ENCODE data around the gene CERS6. TPM values are rescaled to one million over a fixed set of nuclear protein-coding genes. Genes with fewer than 3 reads are reported as not detected.

CERS6 gene
- polyA plus RNA-seq, 4 donors: 41.8 to 50.6 (median 47.4) TPM

DNA sequence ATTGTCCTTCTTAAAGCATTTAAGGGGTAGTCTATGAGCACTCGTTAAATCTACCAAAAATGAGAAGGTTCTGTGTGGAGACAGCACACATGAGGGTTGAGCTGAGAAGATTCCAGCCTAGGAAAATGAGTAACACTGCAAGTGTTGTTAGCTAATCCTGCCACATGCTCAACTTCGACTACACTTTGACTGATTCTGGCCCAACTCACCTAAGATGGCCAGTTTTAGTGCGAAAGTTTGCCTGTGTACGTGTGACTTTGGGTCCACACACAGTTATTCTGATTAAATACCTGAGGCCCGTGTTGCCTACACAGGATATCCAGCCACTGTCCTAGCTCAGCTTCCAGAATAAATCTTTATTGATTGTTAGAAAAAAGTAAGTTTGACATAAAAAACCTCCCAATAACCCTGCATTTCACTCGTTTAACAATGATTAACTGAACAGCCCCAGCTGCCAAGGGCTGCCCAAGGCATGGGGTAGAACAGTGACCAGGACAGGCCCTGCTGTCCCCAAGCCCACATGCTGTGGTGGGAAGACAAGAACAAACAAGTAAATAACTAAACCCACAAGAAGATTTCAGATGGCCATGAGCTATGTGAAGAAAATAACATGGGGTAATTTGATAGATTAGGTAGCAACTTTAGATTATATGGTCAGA is 14.7 kb upstream of the CERS6 start:
- DNase-seq (ENCODE audit: low read depth in 4 of 4, low spot score in 2 of 4): no peak

DNA sequence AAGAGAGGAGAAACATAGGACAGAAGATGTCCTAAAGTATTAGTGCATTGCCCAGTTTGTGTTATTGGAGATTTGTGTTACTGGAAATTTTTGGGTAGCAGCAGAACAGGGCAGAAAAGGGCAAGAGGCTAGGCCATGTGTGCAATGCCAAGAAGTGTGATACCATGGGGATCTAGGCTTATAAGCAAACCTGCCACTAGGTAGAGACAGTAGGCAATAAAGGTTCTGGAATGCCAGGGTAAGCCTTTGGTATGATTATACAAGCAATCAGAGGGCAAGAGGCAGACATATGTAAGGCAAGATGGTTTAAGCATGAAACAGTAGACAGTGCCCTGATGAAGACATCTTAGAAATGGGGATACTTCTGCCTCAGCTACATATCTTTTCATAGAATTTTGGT is 12.3 kb upstream of the CERS6 start:
- no peak for DNase-seq (ENCODE audit: low read depth in 4 of 4, low spot score in 2 of 4)

DNA sequence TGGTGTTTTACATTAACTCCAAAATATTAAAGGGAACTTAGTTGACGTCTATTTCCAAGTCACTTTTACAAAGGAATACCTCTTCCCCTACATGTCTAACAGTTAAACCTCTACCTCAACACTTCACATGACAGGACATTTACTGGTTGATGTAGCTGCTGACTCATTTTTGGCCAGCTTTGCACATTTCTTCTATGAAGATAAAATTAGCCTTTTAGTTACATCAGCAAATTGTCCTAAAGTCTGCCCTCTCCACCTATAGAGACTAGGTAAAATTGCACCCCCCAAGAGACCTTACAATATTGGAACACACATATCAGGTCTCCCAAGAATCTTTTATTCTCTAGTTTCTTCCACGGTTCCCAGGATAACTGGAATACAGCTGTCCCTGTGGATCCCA is 10.1 kb upstream of the CERS6 start:
- no peak for DNase-seq (ENCODE audit: low read depth in 4 of 4, low spot score in 2 of 4)

DNA sequence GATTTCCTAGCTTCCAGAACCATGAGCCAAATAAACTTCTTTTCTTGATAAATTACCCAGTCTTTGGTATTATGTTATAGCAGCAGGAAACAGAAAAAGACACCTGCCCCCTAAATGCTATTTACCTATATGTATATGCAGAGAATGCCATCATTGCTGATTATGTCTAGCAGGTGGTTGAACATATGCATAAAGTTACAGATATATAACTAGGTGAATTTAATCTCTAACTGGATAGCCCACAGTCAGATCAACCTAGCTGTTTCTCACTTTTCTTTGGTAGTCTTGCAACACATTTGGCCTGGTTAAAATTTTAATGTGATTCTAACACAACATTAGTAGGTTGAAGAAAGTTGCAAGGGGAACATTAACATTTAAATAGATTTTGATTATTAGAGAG is 7.1 kb upstream of the CERS6 start:
- DNase-seq (ENCODE audit: low read depth in 4 of 4, low spot score in 2 of 4): no peak

DNA sequence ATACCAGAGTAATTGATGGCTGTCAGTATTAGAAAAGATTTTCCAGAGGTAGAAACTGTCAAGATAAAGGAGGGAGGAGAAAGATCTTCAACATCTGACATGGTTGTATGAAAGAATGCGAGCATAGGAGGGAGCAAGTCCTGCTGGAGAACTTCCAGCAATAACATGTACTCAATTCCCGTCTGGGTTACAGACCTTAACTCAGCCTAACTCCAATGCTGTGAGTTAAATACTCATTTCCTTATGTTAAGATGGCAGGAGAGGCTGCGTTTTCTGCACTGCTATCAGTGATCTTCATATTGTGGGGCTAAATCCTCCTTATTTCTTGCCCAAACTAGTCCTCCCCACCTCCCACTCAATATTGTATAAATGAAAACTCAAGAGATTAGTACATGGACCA is 6.7 kb upstream of the CERS6 start:
- no peak for DNase-seq (ENCODE audit: low read depth in 4 of 4, low spot score in 2 of 4)

DNA sequence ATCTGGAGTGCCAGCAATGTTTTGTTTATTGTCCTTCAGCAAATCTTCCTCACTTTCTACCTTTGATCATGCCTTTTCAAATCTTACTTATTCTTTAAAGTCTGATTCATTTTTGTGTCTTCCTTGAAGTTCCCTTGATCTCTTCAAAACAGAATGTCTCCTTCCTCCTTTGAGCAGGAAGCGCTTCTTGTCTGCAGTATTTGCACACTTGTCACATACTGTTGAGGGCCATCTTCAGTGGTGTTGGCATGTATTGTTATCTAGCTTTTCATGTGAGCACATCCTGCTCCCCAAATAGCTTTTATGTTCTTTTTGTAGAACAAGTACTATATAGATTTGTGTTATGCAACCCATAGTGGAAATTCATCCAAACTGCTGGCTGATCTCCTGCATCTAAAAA is 5.9 kb upstream of the CERS6 start:
- DNase-seq (ENCODE audit: low read depth in 4 of 4, low spot score in 2 of 4): no peak

DNA sequence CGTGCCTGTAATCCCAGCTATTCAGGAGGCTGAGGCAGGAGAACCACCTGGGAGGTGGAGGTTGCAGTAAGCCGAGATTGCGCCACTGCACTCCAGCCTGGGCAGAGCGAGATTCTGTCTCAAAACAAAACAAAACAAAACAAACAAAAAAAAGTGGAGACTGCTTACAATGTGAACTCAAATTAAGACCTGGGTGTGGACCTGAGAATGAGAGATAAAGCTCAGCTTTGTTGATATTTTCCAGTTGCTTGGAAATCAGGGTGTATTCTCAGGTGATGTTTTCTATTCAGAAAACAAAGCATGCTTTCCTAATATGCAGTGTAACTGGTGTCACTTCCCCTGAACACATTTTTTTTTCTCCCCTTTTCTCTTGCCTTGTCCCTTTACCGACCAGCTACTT is 5.3 kb upstream of the CERS6 start:
- DNase-seq (ENCODE audit: low read depth in 4 of 4, low spot score in 2 of 4): no peak

DNA sequence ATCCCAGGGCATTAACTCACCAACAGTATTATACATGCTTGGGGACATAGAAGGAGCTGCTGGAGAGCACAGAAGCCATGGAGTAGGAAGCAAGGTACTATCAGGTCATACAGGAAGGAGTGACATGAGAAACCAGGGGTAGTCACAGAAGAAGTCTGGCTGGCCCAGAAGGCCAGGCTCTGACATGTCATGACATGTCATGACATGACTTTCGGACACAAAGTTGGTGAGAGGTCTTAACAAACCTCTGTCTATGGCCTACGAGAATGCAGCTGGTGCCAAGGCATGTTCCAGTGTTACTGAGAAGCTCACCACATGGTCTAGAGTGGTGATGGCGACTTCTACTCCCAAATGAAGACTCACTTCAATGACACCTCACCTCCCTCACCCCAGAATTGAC is 3.3 kb upstream of the CERS6 start:
- DNase-seq (ENCODE audit: low read depth in 4 of 4, low spot score in 2 of 4): no peak

DNA sequence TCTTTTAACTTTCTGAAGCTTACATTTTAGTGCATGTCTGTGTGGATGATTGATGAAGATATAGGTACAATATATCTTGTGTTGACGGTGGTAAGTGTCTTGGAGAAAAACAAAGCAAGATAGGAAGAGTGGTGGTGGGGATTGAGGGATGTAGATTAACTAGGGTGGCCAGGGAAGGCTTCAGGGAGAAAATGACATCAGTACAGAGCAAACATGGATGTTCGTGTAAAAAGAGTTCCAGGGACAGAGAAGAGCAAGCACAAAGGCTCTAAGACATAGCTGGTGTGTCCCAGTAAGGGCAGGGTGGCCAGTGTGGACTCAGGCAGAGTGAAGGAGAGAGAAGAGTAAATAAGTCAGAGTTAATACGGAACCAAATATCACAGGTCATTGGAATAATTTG is 2.7 kb upstream of the CERS6 start:
- no peak for DNase-seq (ENCODE audit: low read depth in 4 of 4, low spot score in 2 of 4)

DNA sequence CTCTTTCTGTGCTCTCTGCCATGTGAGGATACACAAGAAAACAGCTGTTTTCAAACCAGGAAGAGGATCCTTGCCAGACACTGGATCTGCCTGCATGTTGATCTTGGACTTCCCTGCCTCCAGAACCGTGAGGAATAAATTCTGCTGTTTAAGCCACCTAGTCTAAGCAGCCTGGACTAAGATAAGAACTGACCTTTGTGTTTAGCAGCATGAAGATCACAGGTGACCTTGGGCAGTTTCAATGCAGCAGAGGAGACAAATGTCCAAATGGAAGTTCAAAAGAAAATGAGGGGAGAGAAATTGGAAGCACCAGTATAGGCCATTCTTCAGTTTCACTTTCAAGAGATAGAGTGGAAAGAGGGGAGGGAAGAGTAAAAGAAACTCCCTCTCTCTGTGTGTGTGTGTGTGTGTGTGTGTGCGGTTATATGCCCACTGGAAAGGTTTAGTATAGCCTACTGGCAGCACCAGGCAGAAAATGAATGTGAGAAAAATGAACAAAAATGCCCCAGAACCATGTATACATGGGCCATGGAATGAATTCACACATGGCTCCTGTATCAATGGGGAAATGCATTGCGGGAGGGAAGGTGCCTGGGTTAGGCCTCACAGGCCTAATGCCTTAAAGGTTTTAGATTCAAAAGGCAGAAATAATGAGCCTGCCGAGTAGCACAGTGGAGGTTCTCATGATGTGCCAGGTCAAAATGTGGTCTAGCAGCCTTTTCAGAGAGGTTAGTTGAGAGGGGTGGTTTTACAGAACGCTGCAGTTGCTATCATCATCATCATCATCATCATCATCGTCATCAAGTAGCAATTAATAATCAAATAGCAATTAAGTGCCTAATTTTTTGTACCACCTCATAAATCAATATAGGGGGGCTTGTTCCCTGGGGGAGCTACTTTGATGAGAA is 1.1 kb upstream of the CERS6 start:
- no peak for DNase-seq (ENCODE audit: low read depth in 4 of 4, low spot score in 2 of 4)

DNA sequence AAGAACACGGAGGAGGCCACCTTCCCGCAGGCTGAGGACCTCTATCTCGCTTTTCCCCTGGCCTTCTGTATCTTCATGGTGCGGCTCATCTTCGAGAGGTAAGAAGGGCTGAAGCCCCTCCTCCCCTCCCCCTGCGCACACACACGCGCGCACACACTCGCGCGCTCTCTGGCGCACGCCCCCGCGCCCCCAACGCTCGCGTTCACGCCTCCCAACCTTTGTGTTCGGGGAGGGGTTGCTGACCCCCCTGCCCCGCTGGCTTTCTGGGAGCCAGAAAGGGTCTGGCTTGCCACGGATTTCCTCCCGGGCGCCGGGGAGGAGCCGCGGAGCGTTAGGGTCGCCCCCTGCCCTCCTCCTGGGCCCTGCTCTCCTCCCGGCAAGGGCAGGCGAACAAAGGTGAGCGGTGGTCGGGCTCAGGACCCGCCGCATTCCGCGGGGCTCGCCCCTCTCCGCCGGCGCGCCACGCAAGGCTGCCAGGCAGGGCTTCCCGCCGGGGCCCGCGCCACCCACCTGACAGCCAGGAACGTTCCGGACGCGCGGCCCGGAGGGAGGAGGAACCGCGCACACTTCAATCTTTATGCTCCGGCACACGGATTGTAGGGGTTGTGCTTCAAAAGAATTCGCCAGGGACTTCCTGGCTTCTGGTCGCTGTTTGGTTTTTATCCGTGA is 583 bp downstream of the CERS6 start:
- DNase-seq (ENCODE audit: low read depth in 4 of 4, low spot score in 2 of 4): peak in 3 of 4 donors; percentile 37 to 47 (median 41)

DNA sequence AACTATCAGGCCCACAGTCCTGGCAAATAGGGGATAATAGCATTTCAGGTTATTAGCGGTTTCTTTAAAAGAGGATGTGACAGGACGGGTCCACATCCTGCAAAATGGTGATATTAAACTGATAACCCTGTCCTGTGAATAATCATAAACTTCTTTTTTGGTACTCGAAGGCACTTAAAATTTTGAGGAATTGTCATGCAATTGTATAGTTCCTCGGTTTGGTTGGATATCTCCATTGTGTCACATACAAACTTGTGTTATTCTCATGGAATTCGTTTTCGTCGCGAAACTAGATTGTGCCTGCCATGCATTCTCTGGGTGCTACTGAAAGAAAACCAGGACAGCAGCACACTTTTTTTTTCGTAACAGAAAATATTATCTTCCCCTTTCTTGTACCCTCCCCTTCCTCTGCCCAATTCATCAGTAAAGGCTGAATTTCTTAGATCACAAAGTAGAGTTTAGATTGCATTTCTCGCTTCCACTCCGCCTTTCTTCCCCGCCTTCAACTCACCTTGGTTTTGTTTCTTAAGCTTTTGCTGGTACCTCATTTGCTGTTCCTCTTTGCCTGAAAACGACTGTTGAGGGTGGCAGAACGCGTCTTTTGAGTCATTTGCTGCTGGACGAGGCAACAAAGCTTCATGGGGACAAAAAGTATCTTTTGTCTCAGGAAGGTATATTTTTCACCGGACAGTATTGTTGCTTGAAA is 1.3 kb downstream of the CERS6 start:
- DNase-seq (ENCODE audit: low read depth in 4 of 4, low spot score in 2 of 4): peak in 1 of 4 donors; percentile 52

DNA sequence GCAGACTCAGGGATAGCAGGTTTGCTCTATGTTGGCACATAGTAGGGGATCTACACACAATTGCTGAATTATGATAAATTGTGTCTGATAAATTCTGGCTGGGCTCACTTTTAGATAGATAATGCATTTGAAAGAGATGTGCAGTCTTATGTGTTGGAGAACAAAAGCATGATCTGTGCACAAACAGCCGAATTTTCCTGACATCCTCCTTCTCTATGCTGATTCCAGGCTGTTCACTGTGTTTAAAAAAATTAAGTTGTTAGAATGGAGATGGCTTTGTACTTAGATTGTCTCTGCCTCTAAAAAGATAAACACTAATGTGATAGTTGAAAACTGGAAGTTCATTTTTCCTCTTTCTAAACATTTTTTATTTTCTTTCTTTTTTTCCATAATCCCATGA is 2.1 kb downstream of the CERS6 start:
- DNase-seq (ENCODE audit: low read depth in 4 of 4, low spot score in 2 of 4): no peak

DNA sequence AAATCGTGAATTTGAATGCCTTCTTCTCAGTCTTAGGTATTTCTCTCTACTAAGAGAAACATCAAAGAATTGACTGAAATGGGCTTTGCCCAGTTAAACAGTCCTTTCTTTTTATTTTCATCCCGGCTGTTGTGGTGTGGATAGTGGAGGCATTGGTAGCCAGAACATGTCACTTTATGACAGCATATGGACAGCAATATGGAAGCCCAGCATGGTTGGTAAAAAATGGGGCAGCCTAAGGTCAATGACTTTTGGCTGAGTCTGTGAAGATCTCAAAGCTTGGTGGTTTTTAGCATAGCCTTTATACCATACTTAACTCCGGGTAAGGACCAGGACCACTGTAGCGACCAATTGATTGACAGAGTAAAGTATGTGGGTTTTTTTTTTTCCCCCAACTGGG is 3.2 kb downstream of the CERS6 start:
- DNase-seq (ENCODE audit: low read depth in 4 of 4, low spot score in 2 of 4): no peak

DNA sequence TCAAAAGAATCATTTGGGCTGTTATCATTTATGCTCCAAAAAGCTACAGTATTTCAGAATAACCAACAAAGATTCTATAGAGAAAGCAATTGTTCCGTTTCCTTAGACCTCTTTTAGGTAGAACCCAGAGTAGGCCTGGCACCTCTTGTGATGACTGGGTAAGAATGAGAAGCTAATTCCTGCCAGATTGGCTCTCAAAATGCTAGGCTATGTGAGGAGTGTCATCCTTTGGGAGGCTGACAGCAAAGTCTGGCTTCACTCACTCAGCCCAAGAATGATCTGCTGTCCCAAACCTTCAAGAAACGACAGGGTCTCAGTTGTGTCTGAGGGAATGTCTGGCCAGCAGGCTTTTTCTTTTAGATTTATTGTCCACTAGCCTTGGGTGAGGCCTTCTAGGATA is 4.5 kb downstream of the CERS6 start:
- DNase-seq (ENCODE audit: low read depth in 4 of 4, low spot score in 2 of 4): no peak

DNA sequence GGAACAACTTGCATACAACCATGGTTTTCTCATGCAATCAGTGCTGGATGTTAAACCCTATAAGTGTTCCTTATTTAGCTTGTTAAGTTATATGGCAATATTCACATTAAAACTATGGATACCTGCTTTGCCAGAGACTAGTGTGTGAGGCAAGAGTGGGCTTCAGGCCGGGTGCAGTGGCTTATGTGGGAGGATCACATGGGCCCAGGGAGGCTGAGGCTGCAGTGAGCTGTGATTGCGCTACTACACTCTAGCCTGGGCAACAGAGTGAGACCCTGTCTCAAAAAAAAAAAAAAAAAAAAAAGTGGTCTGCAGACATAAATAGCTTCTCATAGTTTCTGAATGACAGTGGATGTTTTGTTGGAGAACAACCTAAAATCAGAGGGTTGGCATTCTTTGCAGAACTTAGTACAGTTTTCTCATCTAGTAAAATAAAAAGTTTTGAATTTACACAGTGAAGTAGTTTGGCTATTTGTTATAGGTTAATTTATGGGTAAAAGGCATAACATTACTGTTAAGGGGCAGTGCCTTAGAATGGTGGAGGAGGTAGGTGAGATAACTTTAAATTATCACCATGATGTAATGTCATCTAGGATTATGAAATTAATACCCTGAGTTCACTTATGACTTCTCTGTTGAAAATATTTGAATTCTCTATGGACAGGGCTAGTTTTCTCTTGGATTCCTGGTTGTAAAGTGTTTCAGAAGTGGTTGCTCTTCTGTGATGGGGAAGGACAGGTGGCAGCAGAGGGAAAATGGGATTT is 5.3 kb downstream of the CERS6 start:
- no peak for DNase-seq (ENCODE audit: low read depth in 4 of 4, low spot score in 2 of 4)

DNA sequence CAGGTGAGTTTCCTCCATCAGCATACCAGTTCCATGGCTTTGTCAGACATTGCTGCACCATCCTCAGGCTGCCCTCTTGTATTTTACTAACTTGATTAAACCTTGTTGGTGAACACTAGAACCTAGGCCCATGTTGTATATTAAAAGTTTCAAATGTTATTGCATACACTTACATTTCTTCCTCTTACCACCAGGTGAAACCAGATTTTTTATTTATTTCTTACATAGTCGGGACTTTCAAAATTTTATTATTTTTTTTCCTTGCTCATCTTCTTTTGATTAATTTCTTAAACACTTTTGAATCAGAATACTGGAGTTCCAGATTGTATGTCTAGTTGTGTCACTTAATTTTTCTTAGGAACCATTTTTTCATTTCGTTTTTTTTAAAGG is 5.9 kb downstream of the CERS6 start:
- DNase-seq (ENCODE audit: low read depth in 4 of 4, low spot score in 2 of 4): no peak

DNA sequence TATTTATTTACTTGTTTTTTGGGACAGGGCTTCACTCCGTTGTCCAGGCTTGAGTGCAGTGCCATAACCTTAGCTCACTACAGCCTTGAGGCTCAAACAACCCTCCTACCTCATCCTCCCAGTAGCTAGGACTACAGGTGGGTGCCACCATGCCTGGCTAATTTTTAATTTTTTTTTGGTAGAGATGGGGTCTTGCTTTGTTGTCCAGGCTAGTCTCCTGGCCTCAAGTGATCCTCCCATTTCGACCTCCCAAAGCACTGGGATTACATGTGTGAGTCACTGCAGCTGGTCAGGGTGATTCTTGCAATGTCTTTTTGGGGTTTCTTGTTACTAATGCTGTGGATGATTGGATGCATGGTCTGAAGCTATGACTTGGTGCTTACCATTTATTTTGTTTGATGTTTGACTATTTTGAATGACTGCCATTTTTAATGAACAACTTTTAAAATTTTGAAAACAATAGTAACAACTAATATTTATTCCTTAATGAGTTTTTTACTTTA is 6.5 kb downstream of the CERS6 start:
- DNase-seq (ENCODE audit: low read depth in 4 of 4, low spot score in 2 of 4): no peak

DNA sequence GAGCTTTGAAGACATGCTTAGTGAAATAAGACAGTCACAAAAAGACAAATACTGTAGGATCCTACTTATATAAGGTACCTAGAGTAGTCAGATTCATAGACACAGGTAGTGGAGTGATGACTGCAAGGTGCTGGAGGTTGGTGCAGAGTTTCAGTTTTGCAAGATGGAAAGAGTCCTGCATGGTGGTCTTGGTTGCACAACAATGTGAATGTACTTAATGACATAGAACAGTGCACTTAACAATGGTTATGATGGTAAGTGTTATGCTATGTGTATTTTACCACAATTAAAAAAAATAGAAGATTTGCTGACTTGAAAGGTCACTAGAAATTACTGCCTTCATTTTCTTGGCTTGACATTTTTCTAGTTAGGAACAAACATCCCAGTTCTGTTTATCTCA is 9.5 kb downstream of the CERS6 start:
- DNase-seq (ENCODE audit: low read depth in 4 of 4, low spot score in 2 of 4): no peak

DNA sequence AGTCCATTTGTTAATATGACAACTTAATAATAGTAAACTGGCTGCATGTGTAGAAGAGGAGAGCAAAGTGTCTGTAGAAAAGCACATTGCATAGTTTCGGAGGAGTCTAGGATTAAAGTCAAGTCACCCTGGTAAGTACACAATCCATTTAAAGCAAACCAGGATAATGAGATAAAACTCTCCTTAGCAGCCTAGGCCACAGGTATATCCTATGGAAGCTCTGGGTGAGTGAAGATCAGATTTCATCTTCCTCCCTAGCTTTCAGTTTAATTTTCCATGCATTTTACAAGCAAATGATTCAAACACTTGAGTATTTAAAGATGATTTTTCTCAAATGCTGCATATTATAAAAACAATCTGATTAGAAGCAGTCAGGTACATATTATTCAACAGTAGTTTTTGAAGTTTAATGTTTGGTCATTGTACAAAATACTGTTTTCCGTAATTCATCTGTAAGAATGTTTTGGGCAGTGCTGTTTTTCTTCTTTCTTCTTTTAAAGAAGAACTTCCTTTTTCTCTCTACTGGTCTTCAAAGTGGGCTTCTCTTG is 10.2 kb downstream of the CERS6 start:
- no peak for DNase-seq (ENCODE audit: low read depth in 4 of 4, low spot score in 2 of 4)
